A673 (cell line): ENCODE measurements around the gene SHANK1. TPM values are rescaled to one million over a fixed set of nuclear protein-coding genes. Genes with fewer than 3 reads are reported as not detected.
A peak's percentile ranks its signal among the peaks of the same experiment; 100 is the strongest.

Experiments used
- BruUV-seq: library from RNA; stranded (reverse); fragments of 400-500 nt; replicated peaks from 2 replicates; lab custom pipeline; 2021; lab: Mats Ljungman, UMichigan
- CTCF ChIA-PET: fragments of 300-600 bp; sonication (Branson Sonifier 250); formaldehyde crosslinking; loops from one replicate; lab custom pipeline; 2022; ENCODE audit warnings: antibody characterized with exemption; lab: Charles Lee
- POLR2A ChIA-PET: fragments of 300-600 bp; sonication (Branson Sonifier 250); formaldehyde crosslinking; loops from one replicate; lab custom pipeline; 2022; ENCODE audit warnings: antibody characterized with exemption; ENCODE audit not compliant: low non-redundant PET; lab: Charles Lee
- DNase-seq: peaks from one replicate; pipeline ENCODE4 v3.0.0-alpha.2; 2015; ENCODE audit warnings: low spot score
- H3K27ac ChIP-seq: fragments of 200-600 bp; sonication (generic); 2 replicates; pipeline ENCODE4 v1.5.1; 2016; ENCODE audit warnings: mixed run types, low read depth, mild to moderate bottlenecking, mixed read lengths, antibody characterized with exemption, low read length; ENCODE audit not compliant: poor library complexity, severe bottlenecking
- H3K27me3 ChIP-seq: fragments of 200-600 bp; sonication (generic); replicated peaks from 2 replicates; pipeline ENCODE4 v1.6.1; 2017; ENCODE audit warnings: mixed run types, low read depth, mild to moderate bottlenecking, mixed read lengths, antibody characterized with exemption, low read length; ENCODE audit not compliant: insufficient read depth, poor library complexity
- H3K36me3 ChIP-seq: fragments of 200-600 bp; sonication (generic); 2 replicates; pipeline ENCODE4 v1.6.1; 2016; ENCODE audit warnings: mixed run types, mild to moderate bottlenecking, mixed read lengths, antibody characterized with exemption, low read length; ENCODE audit not compliant: insufficient read depth, poor library complexity, severe bottlenecking
- H3K4me1 ChIP-seq: fragments of 200-600 bp; sonication (generic); 2 replicates; pipeline ENCODE4 v1.6.1; 2017; ENCODE audit warnings: mixed run types, mild to moderate bottlenecking, mixed read lengths, antibody characterized with exemption, low read length; ENCODE audit not compliant: insufficient read depth, poor library complexity, severe bottlenecking
- H3K4me3 ChIP-seq: fragments of 200-600 bp; sonication (generic); 2 replicates; pipeline ENCODE4 v1.5.1; 2016; ENCODE audit warnings: low read depth, mixed run types, mild to moderate bottlenecking, mixed read lengths, low read length; ENCODE audit not compliant: poor library complexity, severe bottlenecking
- H3K9me3 ChIP-seq: fragments of 200-600 bp; sonication (generic); 2 replicates; pipeline ENCODE4 v1.6.1; 2016; ENCODE audit warnings: mixed run types, low read depth, mild to moderate bottlenecking, mixed read lengths, antibody characterized with exemption, low read length; ENCODE audit not compliant: poor library complexity, severe bottlenecking
- CTCF ChIP-seq: fragments of 300-800, 200-600 bp; sonication (generic); conservative IDR thresholded peaks from 2 replicates; pipeline ENCODE4 v1.5.1; 2017; ENCODE audit warnings: low read depth, mild to moderate bottlenecking, antibody characterized with exemption, low read length, moderate library complexity, mixed read lengths
- EZH2 ChIP-seq: fragments of 200-600 bp; sonication (generic); IDR thresholded peaks from 2 replicates; pipeline ENCODE4 v1.6.1; 2017; ENCODE audit warnings: borderline replicate concordance, low read depth, mild to moderate bottlenecking, mixed read lengths, antibody characterized with exemption, low read length; ENCODE audit not compliant: poor library complexity, severe bottlenecking
- intact Hi-C: fragments of 100-400 bp; cut with micrococcal nuclease; formaldehyde crosslinking; loops from one replicate; pipeline ENCODE4 v1.10.0; 2022; ENCODE audit not compliant: unreplicated experiment
- total RNA-seq: library from RNA; stranded (reverse); gene quantifications from 2 replicates; pipeline ENCODE4 v1.2.3, GENCODE V29; 2021

Gene SHANK1
- total RNA-seq, 1 experiment from 2014 or later: 69.7 TPM

DNA sequence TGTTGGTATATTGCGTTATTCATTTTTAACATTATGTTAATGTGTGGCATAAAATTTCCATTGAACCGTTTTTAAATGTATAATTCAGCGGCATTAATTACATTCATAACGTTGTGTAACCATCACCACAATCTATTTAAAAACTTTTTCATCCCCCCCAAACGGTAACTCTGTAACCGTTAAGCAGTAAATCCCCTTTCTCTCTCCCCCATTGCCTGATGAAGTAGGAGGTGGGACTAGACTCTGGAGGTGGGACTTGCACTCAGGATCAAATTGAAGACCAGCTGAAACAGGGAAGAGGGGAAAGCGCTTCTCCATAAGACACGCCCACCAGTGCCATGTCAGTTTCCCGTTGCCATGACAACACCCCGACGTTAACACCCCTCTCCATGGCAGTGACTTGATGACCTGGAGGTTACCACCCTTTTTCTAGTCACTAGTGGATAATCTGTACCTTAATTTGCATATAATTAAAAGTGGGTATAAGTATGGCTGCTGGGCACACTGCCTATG, 20.4 kb upstream of the SHANK1 start:
- Histone ChIP-seq H3K9me3 (no peaks in the 10 kb centered on the region), H3K36me3 (no peaks in the 10 kb centered on the region), H3K4me1 (peaks cover 51% of the 10 kb centered on the region), H3K27ac (peak overlapping the region; percentile 88), H3K4me3 (peak overlapping the region; percentile 25), H3K27me3 (no peaks in the 10 kb centered on the region)
- BruUV-seq: no TSS peak
- intact Hi-C loops: loop anchor here (10.0 kb wide), 1 partner anchor 1225 kb away; the partner anchor contains the start of gene FCGRT
- DNase-seq: peak; percentile 93
- POLR2A ChIA-PET: no interaction called here
- no peak for TF ChIP-seq EZH2
- no peak for TF ChIP-seq CTCF
- CTCF ChIA-PET: no interaction called here

GRCh38 chr19:50739132-50739913, 19.7 kb upstream of the SHANK1 start:
- no peaks in the 10 kb centered on the region for H3K27me3 ChIP-seq
- ChIA-PET POLR2A (interaction anchor here (0.6 kb wide), 1 partner anchor 1099 kb away, joined by 3 read pairs; no protein-coding TSS in a partner anchor), CTCF (interaction anchor here (0.6 kb wide), 1 partner anchor 15 kb away, joined by 6 read pairs; no protein-coding TSS in a partner anchor)

DNA sequence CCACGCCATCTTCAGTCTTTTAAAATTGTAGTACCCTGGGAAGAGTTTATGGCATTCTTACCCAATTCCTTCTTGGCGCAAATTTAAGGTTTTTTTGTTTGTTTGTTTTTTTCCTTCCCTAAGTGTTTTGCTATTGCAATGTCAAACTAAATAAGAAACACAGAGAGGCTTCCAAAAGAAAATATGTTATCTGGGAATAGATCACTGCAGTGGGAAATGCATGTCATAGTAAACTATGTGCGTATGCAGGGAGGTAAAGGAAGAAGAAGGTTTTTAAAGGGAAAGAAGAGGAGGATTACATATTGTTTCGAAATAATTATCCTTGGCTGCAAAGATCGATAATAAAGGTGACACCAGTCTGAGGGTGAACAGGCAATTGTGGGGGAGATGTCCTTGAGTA, 16.7 kb upstream of the SHANK1 start:
- POLR2A ChIA-PET: no interaction called here
- H3K27ac ChIP-seq: peak overlapping the region; percentile 88
- CTCF ChIA-PET: no interaction called here
- DNase-seq: no peak
- H3K9me3 ChIP-seq: no peaks in the 10 kb centered on the region
- no peak overlapping the region for H3K4me3 ChIP-seq
- TF ChIP-seq CTCF (no peak), EZH2 (no peak)
- intact Hi-C loops: loop anchor here (10.0 kb wide), 1 partner anchor 1222 kb away; the partner anchor contains the start of gene FCGRT
- H3K27me3 ChIP-seq: no peaks in the 10 kb centered on the region
- BruUV-seq: no TSS peak
- H3K4me1 ChIP-seq: peaks cover 46% of the 10 kb centered on the region
- no peaks in the 10 kb centered on the region for H3K36me3 ChIP-seq

More at GRCh38 chr19:50739132-50739913, 19.7 kb upstream of the SHANK1 start:
- Histone ChIP-seq H3K36me3 (no peaks in the 10 kb centered on the region), H3K4me1 (peaks cover 51% of the 10 kb centered on the region), H3K27ac (peak overlapping the region; percentile 88), H3K9me3 (no peaks in the 10 kb centered on the region), H3K4me3 (peak overlapping the region; percentile 25)
- peak; percentile 91 for DNase-seq
- TF ChIP-seq EZH2 (no peak), CTCF (no peak)
- BruUV-seq: TSS peak; percentile 72
- intact Hi-C loops: loop anchor here (10.0 kb wide), 1 partner anchor 1225 kb away; the partner anchor contains the start of gene FCGRT
